ENCODE data around the gene UBE4A. TPM values are rescaled to one million over a fixed set of nuclear protein-coding genes. Genes with fewer than 3 reads are reported as not detected.
"Not testable (repeated sequence)": the region's sequence is repeated elsewhere in the genome, so short reads cannot be mapped to it uniquely, and the experiment has no call there.

Gene UBE4A
- total RNA-seq, 1 donor from 2014 or later = 44.1 TPM

GRCh38 chr11:118382954-118383353 is 23.6 kb downstream of the UBE4A start:
- Mint-ChIP-seq H3K36me3 (ENCODE audit: low read depth) (peaks cover 80% of the 10 kb centered on the region), H3K27me3 (ENCODE audit: low read depth) (no peaks in the 10 kb centered on the region), H3K27ac (no peak overlapping the region), H3K9me3 (no peaks in the 10 kb centered on the region), H3K4me3 (ENCODE audit: low read depth) (no peak overlapping the region), H3K4me1 (ENCODE audit: low read depth) (no peaks in the 10 kb centered on the region)
- intact Hi-C loops (cut with micrococcal nuclease) = no loop called here
- DNase-seq (ENCODE audit: low spot score) = no peak

GRCh38 chr11:118383657-118384056 is 24.3 kb downstream of the UBE4A start:
- peaks cover 79% of the 10 kb centered on the region for H3K36me3 Mint-ChIP-seq (ENCODE audit: low read depth)
- no peaks in the 10 kb centered on the region for H3K4me1 Mint-ChIP-seq (ENCODE audit: low read depth)
- DNase-seq (ENCODE audit: low spot score) = no peak
- no peaks in the 10 kb centered on the region for H3K27me3 Mint-ChIP-seq (ENCODE audit: low read depth)
- H3K4me3 Mint-ChIP-seq (ENCODE audit: low read depth) = no peak overlapping the region
- no peak overlapping the region for H3K27ac Mint-ChIP-seq
- intact Hi-C loops (cut with micrococcal nuclease) = no loop called here
- H3K9me3 Mint-ChIP-seq = no peaks in the 10 kb centered on the region

- H3K4me1 Mint-ChIP-seq (ENCODE audit: low read depth) = peaks cover 51% of the 10 kb centered on the region
These were observed 36.7 kb downstream of the UBE4A start for GRCh38 chr11:118396097-118396501.

GRCh38 chr11:118397448-118397847 is 38.0 kb downstream of the UBE4A start:
- H3K36me3 Mint-ChIP-seq (ENCODE audit: low read depth) = peaks cover 54% of the 10 kb centered on the region
- intact Hi-C loops (cut with micrococcal nuclease) = no loop called here
- no peaks in the 10 kb centered on the region for H3K9me3 Mint-ChIP-seq
- no peak for DNase-seq (ENCODE audit: low spot score)
- H3K4me1 Mint-ChIP-seq (ENCODE audit: low read depth) = peaks cover 52% of the 10 kb centered on the region
- H3K27me3 Mint-ChIP-seq (ENCODE audit: low read depth) = no peaks in the 10 kb centered on the region
- no peak overlapping the region for H3K4me3 Mint-ChIP-seq (ENCODE audit: low read depth)
- H3K27ac Mint-ChIP-seq = peak overlapping the region; percentile 36

More at GRCh38 chr11:118396097-118396501, 36.7 kb downstream of the UBE4A start:
- H3K9me3 Mint-ChIP-seq = no peaks in the 10 kb centered on the region
- peak overlapping the region; percentile 75 for H3K27ac Mint-ChIP-seq
- no peaks in the 10 kb centered on the region for H3K27me3 Mint-ChIP-seq (ENCODE audit: low read depth)
- H3K36me3 Mint-ChIP-seq (ENCODE audit: low read depth) = peaks cover 50% of the 10 kb centered on the region
- intact Hi-C loops (cut with micrococcal nuclease) = no loop called here
- H3K4me3 Mint-ChIP-seq (ENCODE audit: low read depth) = peak overlapping the region; percentile 11
- peak; percentile 18 for DNase-seq (ENCODE audit: low spot score)

GRCh38 chr11:118398791-118399559 is 39.6 kb downstream of the UBE4A start:
- DNase-seq (ENCODE audit: low spot score) = peak; percentile 64
- Mint-ChIP-seq H3K9me3 (no peaks in the 10 kb centered on the region), H3K4me3 (ENCODE audit: low read depth) (peak overlapping the region; percentile 99), H3K36me3 (ENCODE audit: low read depth) (peaks cover 49% of the 10 kb centered on the region), H3K27me3 (ENCODE audit: low read depth) (no peaks in the 10 kb centered on the region), H3K27ac (peak overlapping the region; percentile 99), H3K4me1 (ENCODE audit: low read depth) (peaks cover 57% of the 10 kb centered on the region)
- intact Hi-C loops (cut with micrococcal nuclease) = loop anchor here (2.0 kb wide), 1 partner anchor 90 kb away; no protein-coding TSS in a partner anchor

GRCh38 chr11:118401151-118401879 is 41.9 kb downstream of the UBE4A start, which contains the start of gene ATP5MG:
Gene ATP5MG, plus strand, starts transcription at chr11:118401606. Its CDS starts 60 bp downstream, at chr11:118401666.
- Mint-ChIP-seq H3K27me3 (ENCODE audit: low read depth) (no peaks in the 10 kb centered on the region), H3K27ac (peak within 1 kb of the TSS; percentile 99), H3K4me1 (ENCODE audit: low read depth) (peaks cover 60% of the 10 kb centered on the region), H3K4me3 (ENCODE audit: low read depth) (peak within 1 kb of the TSS; percentile 99), H3K9me3 (no peaks in the 10 kb centered on the region), H3K36me3 (ENCODE audit: low read depth) (peaks cover 52% of the 10 kb centered on the region)
- peak; percentile 88 for DNase-seq (ENCODE audit: low spot score)
- intact Hi-C loops (cut with micrococcal nuclease) = loop anchor here (1.0 to 2.0 kb wide), 5 partner anchors 14 to 171 kb away; partner anchors contain the start of genes ARCN1 and UBE4A

GRCh38 chr11:118401880-118402590 is 42.6 kb downstream of the UBE4A start:
- Mint-ChIP-seq H3K4me1 (ENCODE audit: low read depth) (peaks cover 56% of the 10 kb centered on the region), H3K27me3 (ENCODE audit: low read depth) (no peaks in the 10 kb centered on the region), H3K27ac (peak overlapping the region; percentile 99), H3K36me3 (ENCODE audit: low read depth) (peaks cover 53% of the 10 kb centered on the region), H3K4me3 (ENCODE audit: low read depth) (peak overlapping the region; percentile 99), H3K9me3 (no peaks in the 10 kb centered on the region)
- intact Hi-C loops (cut with micrococcal nuclease) = loop anchor here (1.0 to 2.0 kb wide), 5 partner anchors 13 to 171 kb away; partner anchors contain the start of genes ARCN1 and UBE4A
- DNase-seq (ENCODE audit: low spot score) = no peak

- Mint-ChIP-seq H3K4me1 (ENCODE audit: low read depth) (peaks cover 51% of the 10 kb centered on the region), H3K36me3 (ENCODE audit: low read depth) (peaks cover 56% of the 10 kb centered on the region), H3K27ac (peak overlapping the region; percentile 99), H3K4me3 (ENCODE audit: low read depth) (peak overlapping the region; percentile 99)
- intact Hi-C loops (cut with micrococcal nuclease); H3K9me3 Mint-ChIP-seq; DNase-seq (ENCODE audit: low spot score); H3K27me3 Mint-ChIP-seq (ENCODE audit: low read depth): not testable (repeated sequence)
These were observed 43.2 kb downstream of the UBE4A start for GRCh38 chr11:118402594-118402993.

GRCh38 chr11:118406599-118407166 is 47.3 kb downstream of the UBE4A start:
- Mint-ChIP-seq H3K9me3 (no peaks in the 10 kb centered on the region), H3K4me3 (ENCODE audit: low read depth) (no peak overlapping the region)

DNA sequence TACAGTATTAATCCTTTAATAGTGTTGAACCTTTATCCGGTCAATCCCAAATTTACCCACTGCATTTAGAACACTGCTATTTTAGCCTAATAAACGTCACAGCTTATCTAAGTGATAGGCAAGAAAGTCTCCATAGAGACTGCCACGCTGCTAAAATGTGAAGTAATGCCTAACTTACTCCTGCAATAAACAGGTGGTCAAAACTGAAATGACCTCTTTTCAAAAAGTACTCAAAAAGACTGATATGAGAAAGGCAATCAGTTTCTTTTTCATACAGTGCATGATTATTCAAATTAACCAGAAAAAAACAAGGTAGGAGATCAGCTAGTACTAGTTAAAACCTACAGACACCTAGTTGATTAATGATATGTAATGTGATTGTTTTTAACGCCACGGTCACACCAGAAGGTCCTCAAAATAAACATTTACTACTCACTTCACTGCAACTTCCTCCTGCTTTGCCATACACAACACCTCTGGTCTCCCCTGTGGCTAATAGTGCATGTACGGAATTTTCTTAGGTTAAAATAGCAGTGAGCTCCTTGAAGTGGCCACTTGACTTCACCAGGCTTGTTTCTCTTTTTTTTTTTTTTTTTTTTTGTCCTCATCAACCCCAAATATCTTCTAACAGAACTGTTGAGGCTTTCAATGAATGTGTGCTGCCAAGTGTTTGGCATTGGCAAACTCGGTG is 50.8 kb downstream of the UBE4A start:
- Mint-ChIP-seq H3K27me3 (ENCODE audit: low read depth) (no peaks in the 10 kb centered on the region), H3K9me3 (no peaks in the 10 kb centered on the region), H3K36me3 (ENCODE audit: low read depth) (peaks cover 50% of the 10 kb centered on the region), H3K4me3 (ENCODE audit: low read depth) (no peak overlapping the region), H3K4me1 (ENCODE audit: low read depth) (peaks cover 11% of the 10 kb centered on the region), H3K27ac (no peak overlapping the region)
- intact Hi-C loops (cut with micrococcal nuclease) = no loop called here
- no peak for DNase-seq (ENCODE audit: low spot score)

More at GRCh38 chr11:118406599-118407166, 47.3 kb downstream of the UBE4A start:
- intact Hi-C loops (cut with micrococcal nuclease) = no loop called here
- Mint-ChIP-seq H3K36me3 (ENCODE audit: low read depth) (peaks cover 69% of the 10 kb centered on the region), H3K4me1 (ENCODE audit: low read depth) (peaks cover 25% of the 10 kb centered on the region), H3K27ac (no peak overlapping the region), H3K27me3 (ENCODE audit: low read depth) (no peaks in the 10 kb centered on the region)
- no peak for DNase-seq (ENCODE audit: low spot score)

DNA sequence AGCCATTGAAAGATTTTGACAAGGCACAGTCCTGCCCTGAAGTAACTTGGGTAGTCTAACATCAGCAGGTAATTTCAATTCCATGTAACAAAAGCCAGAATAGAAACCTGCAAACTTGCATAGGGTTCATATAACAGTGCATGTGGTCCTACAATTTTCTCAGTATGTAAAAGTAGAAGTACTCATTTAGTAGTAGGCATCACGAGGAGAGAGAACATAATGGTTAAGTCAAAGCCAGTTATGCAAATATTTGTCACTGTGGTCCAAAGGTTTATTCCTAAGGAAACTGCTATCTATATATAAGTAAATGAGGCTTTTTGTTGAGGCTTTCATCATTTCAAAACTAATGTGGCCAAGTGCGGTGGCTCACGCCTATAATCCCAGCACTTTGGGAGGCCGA is 52.1 kb downstream of the UBE4A start:
- H3K9me3 Mint-ChIP-seq = no peaks in the 10 kb centered on the region
- H3K27ac Mint-ChIP-seq = no peak overlapping the region
- peaks cover 3% of the 10 kb centered on the region for H3K4me1 Mint-ChIP-seq (ENCODE audit: low read depth)
- no peak overlapping the region for H3K4me3 Mint-ChIP-seq (ENCODE audit: low read depth)
- intact Hi-C loops (cut with micrococcal nuclease) = no loop called here
- no peaks in the 10 kb centered on the region for H3K27me3 Mint-ChIP-seq (ENCODE audit: low read depth)
- H3K36me3 Mint-ChIP-seq (ENCODE audit: low read depth) = peaks cover 40% of the 10 kb centered on the region
- no peak for DNase-seq (ENCODE audit: low spot score)

- no peak overlapping the region for H3K27ac Mint-ChIP-seq
- DNase-seq (ENCODE audit: low spot score) = no peak
- intact Hi-C loops (cut with micrococcal nuclease) = no loop called here
- peaks cover 27% of the 10 kb centered on the region for H3K36me3 Mint-ChIP-seq (ENCODE audit: low read depth)
- no peaks in the 10 kb centered on the region for H3K9me3 Mint-ChIP-seq
- H3K27me3 Mint-ChIP-seq (ENCODE audit: low read depth) = no peaks in the 10 kb centered on the region
- peaks cover 3% of the 10 kb centered on the region for H3K4me1 Mint-ChIP-seq (ENCODE audit: low read depth)
- no peak overlapping the region for H3K4me3 Mint-ChIP-seq (ENCODE audit: low read depth)
These were observed 53.5 kb downstream of the UBE4A start for GRCh38 chr11:118412921-118413320.

Data from activated T-helper 2 cell treated with anti-CD3 and anti-CD28 coated beads, Interferon-gamma antibody, Interleukin-2, Interleukin-4, amounts not matched to agents 10 μg/mL and 5 μg/mL and 100 μg/mL, durations not matched to agents 14 hours and 24 hours and 36 hours (primary cell).